HepG2 (cell line): ENCODE data around the gene C16orf87. TPM values are rescaled to one million over a fixed set of nuclear protein-coding genes. Genes with fewer than 3 reads are reported as not detected.

Experiments
- ATAC-seq: fragments of 200-7000 bp; cut with Tn5 transposase; 3 replicates; pipeline ENCODE4 v1.9.1; 2020; ENCODE audit warnings: mild to moderate bottlenecking, moderate library complexity
- BruUV-seq: library from RNA; stranded (reverse); fragments of 400-500 nt; replicated peaks from 2 replicates; lab custom pipeline; 2021; lab: Mats Ljungman, UMichigan
- CTCF ChIA-PET: fragments of 300-600 bp; formaldehyde crosslinking; extraction: SDS; loops from one replicate; lab custom pipeline; 2021; ENCODE audit warnings: low total read pairs, inconsistent platforms, low intra/inter-chr PET ratio; lab: Yijun Ruan, JAX
- POLR2A ChIA-PET: fragments of 350-600 bp; sonication (Branson Sonifier 250); formaldehyde crosslinking; loops from one replicate; lab custom pipeline; 2020; ENCODE audit warnings: antibody characterized with exemption, inconsistent platforms; lab: Yijun Ruan, JAX
- DNase-seq: peaks from one replicate; pipeline ENCODE4 v3.0.0-alpha.2; 2015; ENCODE audit warnings: low spot score
- FAIRE-seq: peaks from 3 replicates; lab custom pipeline; 2011; peaks lifted over from hg19 to GRCh38; lab: Jason Lieb, UNC
- H2AFZ ChIP-seq: one replicate; pipeline ENCODE4 v1.6.1; 2011; ENCODE audit warnings: low read length, inconsistent platforms
- H3K27ac ChIP-seq: fragments of 300-600 bp; 3 replicates; pipeline ENCODE4 v1.8.0; 2011; ENCODE audit warnings: mixed run types, mild to moderate bottlenecking, mixed read lengths, low read length, inconsistent platforms; ENCODE audit not compliant: insufficient read depth; ENCODE audit errors: extremely low read length
- H3K27me3 ChIP-seq, 2 experiments: fragments of 200-600 bp in 1 of 2; 2 replicates in 1 of 2; 3 replicates in 1 of 2; pipeline versions ENCODE4 v1.6.0 to v1.8.0; 2011; ENCODE audit warnings: low read length in 2 of 2, mild to moderate bottlenecking in 2 of 2, moderate library complexity in 2 of 2, inconsistent platforms in 1 of 2; ENCODE audit not compliant: insufficient read depth in 2 of 2, control insufficient read depth in 1 of 2
- H3K36me3 ChIP-seq, 2 experiments: fragments of 200-600 bp in 1 of 2; replicated peaks in 1 of 2; 2 replicates in 1 of 2; 3 replicates in 1 of 2; pipeline versions ENCODE4 v1.5.1 to v1.8.0; 2011; ENCODE audit warnings: low read length in 2 of 2, inconsistent platforms in 1 of 2; ENCODE audit not compliant: insufficient read depth in 2 of 2, control insufficient read depth in 1 of 2
- H3K4me1 ChIP-seq: 2 replicates; pipeline ENCODE4 v1.5.1; 2012; ENCODE audit warnings: low read length, inconsistent platforms; ENCODE audit not compliant: insufficient read depth
- H3K4me2 ChIP-seq: 2 replicates; pipeline ENCODE4 v1.6.0; 2011; ENCODE audit warnings: low read depth, low read length, inconsistent platforms
- H3K4me3 ChIP-seq, 3 experiments: fragments of 200-600 bp in 1 of 3; sonication (generic), shearing (Covaris generic) in 1 of 3; replicated peaks in 1 of 3; 2 replicates each; pipeline ENCODE4 v1.5.1; 2011 to 2016; ENCODE audit warnings: low read length in 3 of 3, inconsistent platforms in 2 of 3, low read depth in 2 of 3, mild to moderate bottlenecking in 2 of 3, control low read depth in 1 of 3, mixed read lengths in 1 of 3; ENCODE audit not compliant: insufficient read depth in 1 of 3
- H3K79me2 ChIP-seq: one replicate; pipeline ENCODE4 v1.6.1; 2011; ENCODE audit warnings: low read length, inconsistent platforms; ENCODE audit not compliant: insufficient read depth
- H3K9ac ChIP-seq: 2 replicates; pipeline ENCODE4 v1.6.0; 2011; ENCODE audit warnings: mild to moderate bottlenecking, low read depth, low read length, inconsistent platforms; ENCODE audit not compliant: insufficient read depth
- H3K9me3 ChIP-seq: 2 replicates; pipeline ENCODE4 v1.5.1; 2012; ENCODE audit warnings: mild to moderate bottlenecking, low read length
- H4K20me1 ChIP-seq: 2 replicates; pipeline ENCODE4 v1.6.0; 2011; ENCODE audit warnings: inconsistent platforms, mild to moderate bottlenecking, low read length, moderate library complexity; ENCODE audit not compliant: insufficient read depth
- AHDC1 ChIP-seq: sonication (generic); formaldehyde crosslinking; IDR thresholded peaks from 2 replicates; pipeline ENCODE4 v1.5.1; 2020; ENCODE audit warnings: mild to moderate bottlenecking, missing genetic modification reagents, borderline replicate concordance
- GRHL1 ChIP-seq: sonication (generic); formaldehyde crosslinking; conservative IDR thresholded peaks from 2 replicates; pipeline ENCODE4 v1.8.0; 2022; ENCODE audit warnings: missing genetic modification reagents
- HMGXB4 ChIP-seq, 2 experiments: sonication (generic) in 1 of 2; formaldehyde crosslinking in 1 of 2; IDR thresholded peaks; 2 replicates each; pipeline versions ENCODE4 v1.4.0 to v1.6.1; 2018 to 2020; ENCODE audit warnings: missing genetic modification reagents in 2 of 2, borderline replicate concordance in 1 of 2, low read depth in 1 of 2, mild to moderate bottlenecking in 1 of 2, missing biosample characterization in 1 of 2
- JUND ChIP-seq: sonication (generic); formaldehyde crosslinking; IDR thresholded peaks from 2 replicates; pipeline ENCODE4 v1.8.0; 2022; ENCODE audit warnings: mild to moderate bottlenecking, missing genetic modification reagents
- KLF12 ChIP-seq: sonication (generic); formaldehyde crosslinking; IDR thresholded peaks from 2 replicates; pipeline ENCODE4 v1.4.0; 2020; ENCODE audit warnings: missing genetic modification reagents, borderline replicate concordance
- PLSCR1 ChIP-seq: sonication (generic); formaldehyde crosslinking; IDR thresholded peaks from 2 replicates; pipeline ENCODE4 v1.5.0; 2020; ENCODE audit warnings: missing genetic modification reagents, mild to moderate bottlenecking, borderline replicate concordance
- PTBP1 ChIP-seq: fragments of 200-400 bp; formaldehyde crosslinking; IDR thresholded peaks from 2 replicates; pipeline ENCODE4 v1.6.1; 2018; ENCODE audit warnings: low read length, low read depth; ENCODE audit not compliant: poor library complexity, severe bottlenecking
- SSRP1 ChIP-seq: IDR thresholded peaks from 2 replicates; pipeline ENCODE4 v1.6.1; 2016; ENCODE audit warnings: control low read depth
- ZFP82 ChIP-seq: sonication (generic); formaldehyde crosslinking; IDR thresholded peaks from 2 replicates; pipeline ENCODE4 v1.5.1; 2020; ENCODE audit warnings: mild to moderate bottlenecking, missing genetic modification reagents, borderline replicate concordance
- ZNF337 ChIP-seq: sonication (generic); formaldehyde crosslinking; IDR thresholded peaks from 2 replicates; pipeline ENCODE4 v1.5.1; 2020; ENCODE audit warnings: missing genetic modification reagents, low read depth, mild to moderate bottlenecking, borderline replicate concordance
- ZNF879 ChIP-seq: sonication (generic); formaldehyde crosslinking; IDR thresholded peaks from 2 replicates; pipeline ENCODE4 v1.8.1; 2023; ENCODE audit warnings: missing genetic modification reagents
- ZSCAN31 ChIP-seq: sonication (generic); formaldehyde crosslinking; IDR thresholded peaks from 2 replicates; pipeline ENCODE4 v1.5.0; 2020; ENCODE audit warnings: low read depth, mild to moderate bottlenecking, missing genetic modification reagents
- WGBS: methylation state at CpG from one replicate; pipeline ENCODE4 v1.1.6; 2017; ENCODE audit warnings: low lambda C conversion rate; 5-methylcytosine and 5-hydroxymethylcytosine counted together
- in situ Hi-C: cut with HindIII; loops from 2 replicates; pipeline ENCODE4 v1.10.0; 2017; ENCODE audit warnings: low pct_unique_long_range_greater_than_20kb; ENCODE audit not compliant: extremely low pct_ligation_motif_present
- intact Hi-C: fragments of 100-400 bp; cut with micrococcal nuclease; formaldehyde crosslinking; loops from one replicate; pipeline ENCODE4 v1.10.0; 2022; ENCODE audit not compliant: unreplicated experiment
- polyA plus RNA-seq, 8 experiments: library from polyadenylated mRNA; depleted of rRNA in 3 of 8; stranded (reverse) in 7 of 8; unstranded in 1 of 8; fragments of >200 nt; fragmentation: Illumina TruSeq in 4 of 8; extraction: Trizol in 4 of 8; gene quantifications; 2 replicates each; pipeline versions ENCODE4 v1.2.1 to v1.2.3, GENCODE V29; 2011 to 2016; ENCODE audit warnings: low read depth in 4 of 8, missing spikeins in 1 of 8, mixed read lengths in 1 of 8; ENCODE audit not compliant: insufficient read depth in 1 of 8
- total RNA-seq, 5 experiments: library from RNA; depleted of rRNA; stranded (reverse); fragments of >200 nt; fragmentation: Illumina TruSeq; extraction: Trizol; gene quantifications; 2 replicates each; pipeline ENCODE4 v1.2.3, GENCODE V29; 2016; ENCODE audit warnings: low read depth in 1 of 5

Gene C16orf87
- total and polyA plus RNA-seq, 2 of the 13 experiments (the other 11 are each of a cell fraction or from before 2014, with no cell fraction given), result 8.6 to 19.5 TPM

GRCh38 chr16:46790599-46791270, 40.2 kb downstream of the C16orf87 start:
- no peak for FAIRE-seq
- Histone ChIP-seq H3K79me2 (no peaks in the 10 kb centered on the region), H3K4me1 (peaks cover 27% of the 10 kb centered on the region), H3K4me3 (peak overlapping the region; percentile 74 to 93 (median 90)), H3K27ac (peak overlapping the region; percentile 71), H3K9me3 (peaks cover 15% of the 10 kb centered on the region), H3K9ac (peak overlapping the region; percentile 87), H4K20me1 (no peaks in the 10 kb centered on the region), H2AFZ (peak overlapping the region; percentile 73), H3K27me3 (no peaks in the 10 kb centered on the region), H3K36me3 (no peaks in the 10 kb centered on the region), H3K4me2 (peak overlapping the region; percentile 97)
- ATAC-seq, result peak; percentile 30
- 44% methylated on average over 8 of the region's 8 CpGs for WGBS
- ChIA-PET CTCF (no interaction called here), POLR2A (interaction anchor here (0.5 to 1.7 kb wide), 6 partner anchors 16 to 100 kb away, joined by 3 to 15 read pairs (median 8); partner anchors contain the start of genes C16orf87, MYLK3 and ORC6)
- in situ Hi-C loops (no loop called here), intact Hi-C loops (no loop called here)
- peak; percentile 9 for DNase-seq
- BruUV-seq, result no TSS peak
- no peak for TF ChIP-seq PTBP1
- TF ChIP-seq JUND (CRISPR knock-in tag), result 0 out of 2 replicates have a peak, but pooled peaks have one; percentile 16
- 0 out of 2 replicates have a peak, but pooled peaks have one; percentile 41 for TF ChIP-seq ZFP82 (CRISPR knock-in tag)
- no peak for TF ChIP-seq AHDC1 (CRISPR knock-in tag)
- no peak for TF ChIP-seq ZNF879 (CRISPR knock-in tag)
- TF ChIP-seq HMGXB4 (CRISPR knock-in tag; IDR thresholded peaks at IDR 0.05; ENCODE audit: borderline replicate concordance in 1 of 2, low read depth in 1 of 2), result no peak
- no peak for TF ChIP-seq KLF12 (CRISPR knock-in tag)
- TF ChIP-seq ZSCAN31 (CRISPR knock-in tag), result no peak
- TF ChIP-seq GRHL1 (CRISPR knock-in tag), result no peak
- no peak for TF ChIP-seq SSRP1 (CRISPR knock-in tag)
- 0 out of 2 replicates have a peak, but pooled peaks have one; percentile 35 for TF ChIP-seq ZNF337 (CRISPR knock-in tag)
- TF ChIP-seq PLSCR1, result no peak
